IPS-20b (cell line): ENCODE data around the gene ERI2.

Source experiments
- H3K27ac ChIP-seq: one replicate; pipeline ENCODE4 v1.5.1; 2013; ENCODE audit warnings: low read length
- H3K27me3 ChIP-seq: 2 replicates; pipeline ENCODE4 v1.6.1; 2013; ENCODE audit warnings: mild to moderate bottlenecking, low read length, inconsistent platforms; ENCODE audit not compliant: insufficient read depth
- H3K36me3 ChIP-seq: 2 replicates; pipeline ENCODE4 v1.6.1; 2013; ENCODE audit warnings: low read depth, mild to moderate bottlenecking, inconsistent platforms, low read length, moderate library complexity; ENCODE audit not compliant: insufficient read depth
- H3K4me1 ChIP-seq: 2 replicates; pipeline ENCODE4 v1.6.1; 2013; ENCODE audit warnings: mild to moderate bottlenecking, control low read depth, inconsistent platforms, low read length, moderate library complexity; ENCODE audit not compliant: insufficient read depth
- H3K4me3 ChIP-seq: 2 replicates; pipeline ENCODE4 v1.5.1; 2013; ENCODE audit warnings: mild to moderate bottlenecking, low read length, inconsistent platforms
- H3K9ac ChIP-seq: 2 replicates; pipeline ENCODE4 v1.6.1; 2013; ENCODE audit warnings: low read depth, mild to moderate bottlenecking, inconsistent platforms, low read length, moderate library complexity
- H3K9me3 ChIP-seq: 2 replicates; pipeline ENCODE4 v1.6.1; 2013; ENCODE audit warnings: mild to moderate bottlenecking, low read depth, low read length, inconsistent platforms; ENCODE audit not compliant: insufficient read depth

Gene ERI2

GRCh38 chr16:20806168-20807050 is at the start of gene ERI2, which contains the start of gene REXO5:
ERI2 (minus strand) TSS chr16:20806472; CDS start chr16:20806430, 42 bp downstream.
REXO5 (plus strand) TSS chr16:20806527; CDS start chr16:20806954, 427 bp downstream.
- Histone ChIP-seq H3K36me3 (peaks cover 1% of the 10 kb centered on the region), H3K9me3 (no peaks in the 10 kb centered on the region), H3K27ac (peak within 1 kb of the TSS; percentile 27), H3K4me1 (no peaks in the 10 kb centered on the region), H3K9ac (peak within 1 kb of the TSS; percentile 98), H3K27me3 (no peaks in the 10 kb centered on the region), H3K4me3 (peak within 1 kb of the TSS; percentile 98)

GRCh38 chr16:20854963-20855362 is 48.7 kb upstream of the ERI2 start:
- Histone ChIP-seq H3K27ac (no peak overlapping the region), H3K36me3 (peaks cover 5% of the 10 kb centered on the region; the same call in 1 of the 2 replicates), H3K4me1 (peaks cover 11% of the 10 kb centered on the region; the same call in 1 of the 2 replicates), H3K9ac (no peak overlapping the region), H3K4me3 (no peak overlapping the region), H3K9me3 (no peaks in the 10 kb centered on the region), H3K27me3 (no peaks in the 10 kb centered on the region)

GRCh38 chr16:20853981-20854620 is 47.8 kb upstream of the ERI2 start:
- Histone ChIP-seq H3K4me3 (no peak overlapping the region), H3K9me3 (no peaks in the 10 kb centered on the region), H3K9ac (no peak overlapping the region), H3K36me3 (no peaks in the 10 kb centered on the region), H3K27me3 (no peaks in the 10 kb centered on the region), H3K4me1 (peaks cover 3% of the 10 kb centered on the region; the same call in 1 of the 2 replicates), H3K27ac (no peak overlapping the region)

GRCh38 chr16:20853143-20853542 is 46.9 kb upstream of the ERI2 start:
- H3K4me1 ChIP-seq, result no peaks in the 10 kb centered on the region
- H3K9ac ChIP-seq, result no peak overlapping the region
- H3K4me3 ChIP-seq, result no peak overlapping the region
- no peak overlapping the region for H3K27ac ChIP-seq
- no peaks in the 10 kb centered on the region for H3K27me3 ChIP-seq
- no peaks in the 10 kb centered on the region for H3K9me3 ChIP-seq
- H3K36me3 ChIP-seq, result no peaks in the 10 kb centered on the region

GRCh38 chr16:20851601-20852000 is 45.3 kb upstream of the ERI2 start:
- Histone ChIP-seq H3K27me3 (no peaks in the 10 kb centered on the region), H3K27ac (no peak overlapping the region), H3K4me3 (no peak overlapping the region), H3K9me3 (no peaks in the 10 kb centered on the region), H3K9ac (no peak overlapping the region), H3K36me3 (peaks cover 3% of the 10 kb centered on the region; the same call in 1 of the 2 replicates), H3K4me1 (no peaks in the 10 kb centered on the region)

GRCh38 chr16:20850981-20851380 is 44.7 kb upstream of the ERI2 start:
- Histone ChIP-seq H3K9ac (no peak overlapping the region), H3K4me1 (no peaks in the 10 kb centered on the region), H3K27me3 (no peaks in the 10 kb centered on the region), H3K36me3 (peaks cover 9% of the 10 kb centered on the region; the same call in 1 of the 2 replicates), H3K27ac (no peak overlapping the region), H3K4me3 (no peak overlapping the region), H3K9me3 (no peaks in the 10 kb centered on the region)

GRCh38 chr16:20849589-20850390 is 43.5 kb upstream of the ERI2 start:
- H3K9me3 ChIP-seq, result no peaks in the 10 kb centered on the region
- H3K4me3 ChIP-seq, result no peak overlapping the region
- peaks cover 16% of the 10 kb centered on the region for H3K36me3 ChIP-seq
- H3K4me1 ChIP-seq, result no peaks in the 10 kb centered on the region
- H3K9ac ChIP-seq, result no peak overlapping the region
- no peaks in the 10 kb centered on the region for H3K27me3 ChIP-seq
- no peak overlapping the region for H3K27ac ChIP-seq

- H3K36me3 ChIP-seq, result peaks cover 20% of the 10 kb centered on the region
These were observed 41.3 kb upstream of the ERI2 start for GRCh38 chr16:20847550-20847949.

GRCh38 chr16:20846551-20846950 is 40.3 kb upstream of the ERI2 start:
- Histone ChIP-seq H3K27me3 (no peaks in the 10 kb centered on the region), H3K4me3 (no peak overlapping the region), H3K4me1 (no peaks in the 10 kb centered on the region), H3K36me3 (peaks cover 20% of the 10 kb centered on the region), H3K27ac (no peak overlapping the region), H3K9me3 (no peaks in the 10 kb centered on the region), H3K9ac (no peak overlapping the region)

More at GRCh38 chr16:20847550-20847949, 41.3 kb upstream of the ERI2 start:
- Histone ChIP-seq H3K4me3 (no peak overlapping the region), H3K27me3 (no peaks in the 10 kb centered on the region), H3K9ac (no peak overlapping the region), H3K9me3 (no peaks in the 10 kb centered on the region), H3K4me1 (no peaks in the 10 kb centered on the region), H3K27ac (no peak overlapping the region)

- no peak overlapping the region for H3K4me3 ChIP-seq
- peaks cover 21% of the 10 kb centered on the region for H3K36me3 ChIP-seq
- H3K4me1 ChIP-seq, result no peaks in the 10 kb centered on the region
These were observed 39.8 kb upstream of the ERI2 start for GRCh38 chr16:20846030-20846429.

GRCh38 chr16:20844588-20844987 is 38.3 kb upstream of the ERI2 start:
- Histone ChIP-seq H3K9ac (no peak overlapping the region), H3K9me3 (no peaks in the 10 kb centered on the region), H3K27ac (no peak overlapping the region), H3K4me1 (no peaks in the 10 kb centered on the region), H3K27me3 (no peaks in the 10 kb centered on the region), H3K4me3 (no peak overlapping the region), H3K36me3 (peaks cover 34% of the 10 kb centered on the region)

More at GRCh38 chr16:20846030-20846429, 39.8 kb upstream of the ERI2 start:
- Histone ChIP-seq H3K27me3 (no peaks in the 10 kb centered on the region), H3K9ac (no peak overlapping the region), H3K9me3 (no peaks in the 10 kb centered on the region), H3K27ac (no peak overlapping the region)
